ENCODE measurements around the gene SERTAD3. TPM values are rescaled to one million over a fixed set of nuclear protein-coding genes. Genes with fewer than 3 reads are reported as not detected.
A peak's percentile ranks its signal among the peaks of the same experiment; 100 is the strongest.
"Not testable (repeated sequence)": the region's sequence is repeated elsewhere in the genome, so short reads cannot be mapped to it uniquely, and the experiment has no call there.

Gene SERTAD3
- polyA plus RNA-seq, 1 donor (not counting 4 experiments of a cell fraction or from before 2014, with no cell fraction given): 11.8 TPM

DNA sequence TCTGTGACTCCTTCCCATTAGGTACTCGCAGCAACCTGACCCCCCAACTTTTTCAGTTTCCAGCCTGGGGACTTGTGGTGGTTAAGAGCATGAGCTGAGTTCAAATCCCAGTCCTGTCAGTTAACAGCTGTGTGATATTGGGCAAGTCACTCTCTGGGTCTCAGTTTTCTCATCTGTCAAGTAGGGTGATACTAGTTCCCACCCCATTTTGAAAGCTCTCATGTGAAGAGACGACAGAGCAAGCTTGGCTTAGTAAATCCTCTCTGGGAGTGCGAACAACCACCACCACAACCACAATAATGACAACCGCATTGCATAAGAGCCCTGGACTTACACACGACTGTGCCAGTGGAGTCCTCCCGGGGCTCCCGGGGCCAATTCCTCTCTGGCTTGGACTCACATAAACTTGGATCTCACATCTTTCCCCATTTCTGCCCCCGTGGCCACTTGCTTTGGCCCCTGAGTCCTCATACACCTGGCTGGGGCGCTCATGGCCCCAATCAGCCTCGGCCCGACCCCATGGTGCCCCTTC is 21.0 kb upstream of the SERTAD3 start:
- H3K9me1 ChIP-seq (ENCODE audit: control insufficient read depth, extremely low read depth, insufficient read depth, low read length): no peaks in the 10 kb centered on the region
- peak overlapping the region; percentile 82 to 94 (median 84) for H3K4me3 ChIP-seq (ENCODE audit: control insufficient read depth in 2 of 3, extremely low read depth in 1 of 3, insufficient read depth in 2 of 3, low read depth in 1 of 3, low read length in 3 of 3)
- TF ChIP-seq, protein P1, sequence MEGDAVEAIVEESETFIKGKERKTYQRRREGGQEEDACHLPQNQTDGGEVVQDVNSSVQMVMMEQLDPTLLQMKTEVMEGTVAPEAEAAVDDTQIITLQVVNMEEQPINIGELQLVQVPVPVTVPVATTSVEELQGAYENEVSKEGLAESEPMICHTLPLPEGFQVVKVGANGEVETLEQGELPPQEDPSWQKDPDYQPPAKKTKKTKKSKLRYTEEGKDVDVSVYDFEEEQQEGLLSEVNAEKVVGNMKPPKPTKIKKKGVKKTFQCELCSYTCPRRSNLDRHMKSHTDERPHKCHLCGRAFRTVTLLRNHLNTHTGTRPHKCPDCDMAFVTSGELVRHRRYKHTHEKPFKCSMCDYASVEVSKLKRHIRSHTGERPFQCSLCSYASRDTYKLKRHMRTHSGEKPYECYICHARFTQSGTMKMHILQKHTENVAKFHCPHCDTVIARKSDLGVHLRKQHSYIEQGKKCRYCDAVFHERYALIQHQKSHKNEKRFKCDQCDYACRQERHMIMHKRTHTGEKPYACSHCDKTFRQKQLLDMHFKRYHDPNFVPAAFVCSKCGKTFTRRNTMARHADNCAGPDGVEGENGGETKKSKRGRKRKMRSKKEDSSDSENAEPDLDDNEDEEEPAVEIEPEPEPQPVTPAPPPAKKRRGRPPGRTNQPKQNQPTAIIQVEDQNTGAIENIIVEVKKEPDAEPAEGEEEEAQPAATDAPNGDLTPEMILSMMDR (optimal IDR thresholded peaks at IDR 0.05 in 1 of 3, IDR thresholded peaks at IDR 0.05 in 1 of 3, conservative IDR thresholded peaks at IDR 0.05 in 1 of 3; ENCODE audit: extremely low read depth in 1 of 3, insufficient read depth in 2 of 3, low read length in 3 of 3): no peak
- no peak for TF ChIP-seq EZH2 (IDR thresholded peaks at IDR 0.05; ENCODE audit: low read length)
- H3K4me2 ChIP-seq (ENCODE audit: control insufficient read depth, extremely low read depth, insufficient read depth, low read depth, low read length): peak overlapping the region; percentile 93
- DNase-seq (ENCODE audit: low read depth, low spot score) (no peak), FAIRE-seq (no peak)
- H3K27me3 ChIP-seq (ENCODE audit: control insufficient read depth, extremely low read depth, insufficient read depth, low read length): peaks cover 7% of the 10 kb centered on the region
- H3K9ac ChIP-seq (ENCODE audit: control insufficient read depth, extremely low read depth, insufficient read depth, low read length): peak overlapping the region; percentile 88
- no peaks in the 10 kb centered on the region for H3K9me3 ChIP-seq (ENCODE audit: control insufficient read depth, low read depth, low read length)
- no peaks in the 10 kb centered on the region for H4K20me1 ChIP-seq (ENCODE audit: control insufficient read depth, extremely low read depth, insufficient read depth, low read length)
- H3K4me1 ChIP-seq (ENCODE audit: control insufficient read depth, extremely low read depth, insufficient read depth, low read length): peaks cover 27% of the 10 kb centered on the region
- H3K36me3 ChIP-seq (ENCODE audit: control insufficient read depth in 2 of 2, extremely low read depth in 1 of 2, insufficient read depth in 2 of 2, low read length in 2 of 2): no peaks in the 10 kb centered on the region
- peak overlapping the region; percentile 81 for H3K27ac ChIP-seq (ENCODE audit: control insufficient read depth, insufficient read depth, low read length)
- H3K79me2 ChIP-seq (ENCODE audit: control insufficient read depth, insufficient read depth, low read length): no peaks in the 10 kb centered on the region
- dilution Hi-C loops (cut with MboI; ENCODE audit: extremely low pct_ligation_motif_present, low sequenced_read_pairs): no loop called here
- peak overlapping the region; percentile 90 for H2AFZ ChIP-seq (ENCODE audit: control insufficient read depth, low read length)

DNA sequence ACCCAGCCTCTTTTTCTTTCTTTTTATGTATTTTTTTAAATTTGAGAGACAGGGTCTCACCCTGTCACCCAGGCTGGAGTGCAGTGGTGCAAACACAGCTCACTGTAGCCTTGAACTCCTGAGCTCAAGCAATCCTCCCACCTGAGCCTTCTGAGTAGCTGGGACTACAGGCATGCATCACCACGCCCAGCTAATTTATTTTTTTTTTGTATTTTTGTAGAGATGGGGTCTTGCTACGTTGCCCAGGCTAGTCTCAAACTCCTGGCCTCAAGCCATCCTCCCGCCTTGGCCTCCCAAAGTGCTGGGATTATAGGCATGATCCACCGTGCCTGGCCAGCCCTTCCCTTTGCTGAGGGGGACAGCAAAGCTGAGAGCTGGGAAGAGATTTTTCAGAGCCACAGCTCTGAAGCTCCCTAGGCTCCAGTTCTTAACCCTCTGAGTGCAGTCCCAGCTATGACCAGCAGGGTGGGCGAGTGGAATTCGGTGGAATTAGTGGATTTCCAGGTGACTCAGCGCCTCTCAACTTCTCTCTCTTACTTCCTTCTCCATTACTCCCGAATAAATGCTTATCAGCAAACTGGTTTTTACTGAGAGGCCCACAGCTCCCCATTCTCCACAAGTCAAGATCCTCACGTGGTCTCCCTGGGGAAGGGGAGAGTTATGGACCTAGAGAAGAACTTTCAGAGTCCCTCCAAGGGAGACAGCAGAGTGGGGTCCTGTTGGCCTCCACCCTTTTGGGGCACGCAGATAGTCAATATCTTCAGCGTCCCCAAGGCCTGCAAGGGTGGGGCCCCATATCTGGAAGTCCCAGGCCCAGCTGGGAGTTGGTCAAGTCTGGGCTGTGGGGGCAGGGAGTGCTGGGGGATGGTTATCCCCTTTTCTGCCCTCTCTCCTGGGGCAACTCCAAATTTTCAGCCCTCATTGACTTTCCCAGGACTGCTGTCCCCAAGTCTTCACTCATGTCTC is 20.2 kb upstream of the SERTAD3 start:
- Histone ChIP-seq H2AFZ (ENCODE audit: control insufficient read depth, low read length) (peak overlapping the region; percentile 36), H3K9me3 (ENCODE audit: control insufficient read depth, low read depth, low read length) (no peaks in the 10 kb centered on the region), H3K36me3 (ENCODE audit: control insufficient read depth in 2 of 2, extremely low read depth in 1 of 2, insufficient read depth in 2 of 2, low read length in 2 of 2) (no peaks in the 10 kb centered on the region), H3K27ac (ENCODE audit: control insufficient read depth, insufficient read depth, low read length) (peak overlapping the region; percentile 81), H3K4me3 (ENCODE audit: control insufficient read depth in 2 of 3, extremely low read depth in 1 of 3, insufficient read depth in 2 of 3, low read depth in 1 of 3, low read length in 3 of 3) (peak overlapping the region; percentile 82 to 94 (median 84)), H3K79me2 (ENCODE audit: control insufficient read depth, insufficient read depth, low read length) (no peaks in the 10 kb centered on the region), H4K20me1 (ENCODE audit: control insufficient read depth, extremely low read depth, insufficient read depth, low read length) (no peaks in the 10 kb centered on the region), H3K9ac (ENCODE audit: control insufficient read depth, extremely low read depth, insufficient read depth, low read length) (peak overlapping the region; percentile 88), H3K27me3 (ENCODE audit: control insufficient read depth, extremely low read depth, insufficient read depth, low read length) (peaks cover 7% of the 10 kb centered on the region), H3K9me1 (ENCODE audit: control insufficient read depth, extremely low read depth, insufficient read depth, low read length) (no peaks in the 10 kb centered on the region), H3K4me2 (ENCODE audit: control insufficient read depth, extremely low read depth, insufficient read depth, low read depth, low read length) (peak overlapping the region; percentile 93), H3K4me1 (ENCODE audit: control insufficient read depth, extremely low read depth, insufficient read depth, low read length) (peaks cover 27% of the 10 kb centered on the region)
- DNase-seq (ENCODE audit: low read depth, low spot score) (no peak), FAIRE-seq (peak; percentile 69)
- TF ChIP-seq, protein P1 (optimal IDR thresholded peaks at IDR 0.05 in 1 of 3, IDR thresholded peaks at IDR 0.05 in 1 of 3, conservative IDR thresholded peaks at IDR 0.05 in 1 of 3; ENCODE audit: extremely low read depth in 1 of 3, insufficient read depth in 2 of 3, low read length in 3 of 3): peak; percentile 80 to 96 (median 81)
- no peak for TF ChIP-seq EZH2 (IDR thresholded peaks at IDR 0.05; ENCODE audit: low read length)
- dilution Hi-C loops (cut with MboI; ENCODE audit: extremely low pct_ligation_motif_present, low sequenced_read_pairs): no loop called here

DNA sequence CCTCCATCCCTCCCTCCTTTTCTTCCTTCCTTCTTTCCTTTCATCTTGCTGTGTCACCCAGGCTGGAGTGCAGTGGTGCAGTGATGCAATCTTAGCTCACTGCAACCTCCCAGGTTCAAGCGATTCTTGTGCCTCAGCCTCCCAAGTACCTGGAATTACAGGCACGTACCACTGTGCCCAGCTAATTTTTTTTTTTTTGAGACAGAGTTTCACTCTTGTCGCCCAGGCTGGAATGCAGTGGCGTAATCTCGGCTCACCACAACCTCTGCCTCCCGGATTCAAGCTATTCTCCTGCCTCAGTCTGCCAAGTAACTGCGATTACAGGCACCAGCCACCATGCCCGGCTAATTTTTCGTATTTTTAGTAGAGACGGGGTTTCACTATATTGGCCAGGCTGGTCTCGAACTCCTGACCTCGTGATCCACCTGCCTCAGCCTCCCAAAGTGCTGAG is 19.5 kb upstream of the SERTAD3 start:
- Histone ChIP-seq H3K4me1 (ENCODE audit: control insufficient read depth, extremely low read depth, insufficient read depth, low read length) (peaks cover 27% of the 10 kb centered on the region), H3K4me2 (ENCODE audit: control insufficient read depth, extremely low read depth, insufficient read depth, low read depth, low read length) (peak overlapping the region; percentile 10)
- FAIRE-seq; H3K36me3 ChIP-seq (ENCODE audit: control insufficient read depth in 2 of 2, extremely low read depth in 1 of 2, insufficient read depth in 2 of 2, low read length in 2 of 2); dilution Hi-C loops (cut with MboI; ENCODE audit: extremely low pct_ligation_motif_present, low sequenced_read_pairs); H4K20me1 ChIP-seq (ENCODE audit: control insufficient read depth, extremely low read depth, insufficient read depth, low read length); H3K79me2 ChIP-seq (ENCODE audit: control insufficient read depth, insufficient read depth, low read length); H2AFZ ChIP-seq (ENCODE audit: control insufficient read depth, low read length); DNase-seq (ENCODE audit: low read depth, low spot score); H3K9me1 ChIP-seq (ENCODE audit: control insufficient read depth, extremely low read depth, insufficient read depth, low read length); H3K9ac ChIP-seq (ENCODE audit: control insufficient read depth, extremely low read depth, insufficient read depth, low read length); H3K4me3 ChIP-seq (ENCODE audit: control insufficient read depth in 2 of 3, extremely low read depth in 1 of 3, insufficient read depth in 2 of 3, low read depth in 1 of 3, low read length in 3 of 3); H3K9me3 ChIP-seq (ENCODE audit: control insufficient read depth, low read depth, low read length); H3K27ac ChIP-seq (ENCODE audit: control insufficient read depth, insufficient read depth, low read length); H3K27me3 ChIP-seq (ENCODE audit: control insufficient read depth, extremely low read depth, insufficient read depth, low read length): not testable (repeated sequence)
